NCI-H2196 (cell line): ENCODE data around the gene FRMD8.

Experiments used
- DNase-seq: peaks from one replicate; lab custom pipeline; 2025; ENCODE audit not compliant: unreplicated experiment; lab: John Stamatoyannopoulos, UW

The FRMD8 gene

DNA sequence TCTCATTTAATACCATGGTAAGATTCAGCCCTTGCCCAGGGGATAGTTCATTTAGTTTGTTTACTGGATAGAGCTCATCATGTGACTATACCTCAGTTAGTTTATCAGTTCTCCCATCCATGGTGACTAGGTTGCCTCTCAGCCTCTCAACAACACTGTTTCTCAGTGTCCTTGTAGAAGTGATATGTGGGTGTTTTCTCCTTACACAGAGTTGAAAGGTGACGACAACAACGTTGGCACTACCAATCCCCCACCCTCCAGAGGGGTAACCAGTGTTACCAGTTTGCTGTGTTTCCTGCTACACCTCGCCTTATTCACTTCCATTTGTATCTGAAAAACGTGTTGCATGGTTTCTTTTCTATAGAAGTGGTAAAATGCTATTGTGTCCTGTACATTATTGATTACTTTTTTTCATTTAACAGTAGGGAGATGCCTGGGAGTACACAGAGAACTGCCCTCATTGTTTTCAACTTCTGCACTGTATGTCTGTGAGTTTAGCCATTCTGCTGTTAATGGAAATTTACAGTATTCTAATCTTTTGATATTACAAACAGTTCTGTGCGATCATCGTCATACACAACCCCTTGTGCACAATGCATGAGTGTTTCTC, 47.7 kb downstream of the FRMD8 start:
- no peak for DNase-seq

DNA sequence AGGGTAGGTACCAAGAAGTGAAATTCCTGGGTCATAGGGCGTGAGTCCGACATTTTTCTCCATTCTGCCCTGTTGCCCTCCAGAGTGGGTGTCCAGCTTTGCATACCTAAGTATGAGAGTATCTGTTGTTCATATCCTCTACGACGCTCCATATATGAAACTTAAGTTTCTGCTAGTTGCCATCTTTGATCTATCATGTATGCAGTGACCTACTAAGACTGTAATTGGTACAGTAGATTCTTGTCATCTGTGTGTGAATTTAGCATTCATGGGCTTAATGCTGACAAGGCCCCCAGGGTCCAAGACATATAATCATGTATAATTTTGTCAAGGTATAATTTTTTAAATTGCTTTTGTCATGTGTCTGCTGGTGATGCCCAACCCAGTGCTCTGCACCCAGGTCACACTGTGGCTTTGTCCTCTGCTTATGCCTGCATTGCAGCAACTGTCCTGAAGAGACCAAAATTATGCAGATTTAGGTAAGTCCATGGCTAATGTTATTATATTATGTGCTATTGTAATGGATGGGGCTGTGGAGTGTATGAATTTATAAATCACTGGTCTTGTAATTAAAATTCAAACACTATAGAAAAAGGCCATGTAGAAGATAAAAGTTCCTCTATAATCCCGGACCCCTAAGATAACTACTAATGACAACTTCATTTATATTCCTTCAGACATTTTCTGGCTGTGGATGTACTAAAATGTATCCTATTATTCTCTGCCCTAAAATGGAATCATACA, 48.4 kb downstream of the FRMD8 start:
- no peak for DNase-seq

DNA sequence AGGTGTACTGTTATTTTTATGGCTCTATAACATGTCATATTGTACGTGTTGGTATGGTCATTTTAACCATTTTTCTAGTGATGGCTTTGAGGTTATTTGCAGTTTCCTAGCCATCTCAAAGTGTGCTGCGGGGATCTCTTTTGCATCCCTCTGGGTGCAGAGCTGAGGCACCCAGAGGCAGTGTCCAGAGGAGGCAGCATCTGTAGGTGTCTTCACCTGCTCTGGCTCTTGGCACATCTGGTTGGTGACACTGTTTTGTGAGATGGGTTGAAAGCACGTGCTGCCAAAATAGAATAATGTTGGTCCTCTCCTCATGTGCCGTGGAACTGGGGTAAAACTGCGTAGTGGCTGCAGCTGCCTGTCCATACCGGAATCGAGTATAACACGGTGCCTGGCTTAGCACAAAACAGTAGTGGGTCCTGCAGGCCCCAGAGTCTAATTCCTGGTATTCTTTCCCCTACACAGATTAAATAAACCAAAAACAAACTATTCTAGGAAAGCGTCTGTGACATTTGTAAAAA, 49.0 kb downstream of the FRMD8 start:
- no peak for DNase-seq

DNA sequence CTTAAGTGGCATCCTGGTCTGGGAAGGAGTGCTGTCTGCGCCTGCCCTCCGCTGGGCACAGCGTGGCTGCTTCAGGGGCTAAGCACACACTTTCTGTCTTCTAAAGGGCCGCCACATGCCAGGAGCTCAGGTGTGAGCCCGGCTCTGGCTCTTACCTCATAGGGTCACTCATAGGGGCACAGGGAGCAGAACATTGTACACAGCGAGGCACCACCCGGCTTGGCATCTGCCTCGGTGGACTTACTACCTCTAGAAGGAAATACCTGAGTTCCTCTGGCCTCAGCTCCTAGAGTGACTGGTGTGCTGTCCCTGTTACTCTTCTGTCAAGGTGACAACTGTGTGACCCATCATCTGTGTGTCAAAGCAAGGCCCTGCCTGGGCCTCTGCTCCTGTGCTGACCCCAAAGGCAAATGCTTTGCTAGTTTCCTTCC, 49.6 kb downstream of the FRMD8 start:
- no peak for DNase-seq

DNA sequence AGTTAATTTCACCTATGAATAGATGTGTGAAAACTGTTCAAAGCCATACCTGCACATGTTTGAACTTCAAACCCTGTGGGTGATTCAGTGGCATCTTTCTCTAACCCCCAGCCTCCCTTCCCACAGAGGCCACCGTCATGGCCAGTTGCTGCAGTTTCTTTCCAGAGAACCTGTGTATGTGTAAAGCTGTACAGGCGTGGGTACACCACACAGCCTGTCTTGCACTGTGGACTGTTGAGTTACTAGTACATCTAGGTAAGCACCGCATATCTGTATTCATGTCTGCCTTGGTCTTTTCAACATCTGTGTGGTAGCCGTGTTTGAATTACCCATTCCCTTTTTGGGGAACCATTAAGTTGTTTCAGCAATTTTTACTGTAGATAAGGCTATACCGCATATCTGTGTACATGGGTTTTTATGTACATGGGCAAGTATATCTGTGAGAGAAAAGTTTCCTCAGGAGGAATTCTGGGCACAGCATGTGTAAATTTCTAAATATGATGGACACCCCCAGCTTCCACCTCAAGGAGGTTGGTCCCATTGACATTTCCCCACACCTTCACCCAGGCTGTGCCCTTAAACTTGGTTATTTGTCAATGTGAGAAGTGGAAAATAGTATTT, 50.1 kb downstream of the FRMD8 start:
- no peak for DNase-seq

DNA sequence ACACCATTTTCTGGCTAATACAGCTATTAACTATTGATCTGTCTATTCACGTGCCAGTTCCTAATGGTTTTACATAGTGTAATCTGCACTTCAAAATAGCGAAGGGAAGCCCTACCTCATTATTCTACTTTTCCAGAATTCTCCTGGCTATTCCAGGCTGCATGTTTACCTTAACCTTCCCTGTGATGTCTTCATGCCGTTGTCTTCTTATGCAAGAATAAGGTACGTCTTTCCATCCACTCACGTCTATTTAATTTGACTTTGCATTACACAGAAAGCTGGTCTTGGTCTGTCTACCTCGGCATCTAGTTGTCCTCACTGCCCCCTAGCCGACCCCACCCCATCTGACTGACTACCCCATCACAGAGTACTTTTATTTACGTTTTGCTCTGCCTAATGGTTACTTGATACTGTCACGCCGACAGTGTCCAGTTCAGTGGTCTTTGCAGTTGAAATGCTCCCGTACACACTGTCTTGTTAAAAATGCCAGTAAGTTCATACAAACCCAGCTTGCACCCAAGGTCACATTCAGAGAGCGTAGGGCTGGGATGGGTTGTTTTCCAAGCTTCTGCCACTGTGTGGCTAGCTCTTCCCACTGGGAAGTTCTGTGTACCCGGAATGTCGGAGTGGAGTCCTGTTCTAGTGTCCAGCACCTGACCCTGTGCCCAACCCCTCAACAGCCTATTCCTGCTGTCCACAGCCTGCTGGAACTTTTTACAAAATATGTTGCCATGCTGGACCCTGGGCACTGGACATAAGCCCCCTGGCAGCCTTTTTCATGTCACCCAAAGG, 51.2 kb downstream of the FRMD8 start:
- no peak for DNase-seq

DNA sequence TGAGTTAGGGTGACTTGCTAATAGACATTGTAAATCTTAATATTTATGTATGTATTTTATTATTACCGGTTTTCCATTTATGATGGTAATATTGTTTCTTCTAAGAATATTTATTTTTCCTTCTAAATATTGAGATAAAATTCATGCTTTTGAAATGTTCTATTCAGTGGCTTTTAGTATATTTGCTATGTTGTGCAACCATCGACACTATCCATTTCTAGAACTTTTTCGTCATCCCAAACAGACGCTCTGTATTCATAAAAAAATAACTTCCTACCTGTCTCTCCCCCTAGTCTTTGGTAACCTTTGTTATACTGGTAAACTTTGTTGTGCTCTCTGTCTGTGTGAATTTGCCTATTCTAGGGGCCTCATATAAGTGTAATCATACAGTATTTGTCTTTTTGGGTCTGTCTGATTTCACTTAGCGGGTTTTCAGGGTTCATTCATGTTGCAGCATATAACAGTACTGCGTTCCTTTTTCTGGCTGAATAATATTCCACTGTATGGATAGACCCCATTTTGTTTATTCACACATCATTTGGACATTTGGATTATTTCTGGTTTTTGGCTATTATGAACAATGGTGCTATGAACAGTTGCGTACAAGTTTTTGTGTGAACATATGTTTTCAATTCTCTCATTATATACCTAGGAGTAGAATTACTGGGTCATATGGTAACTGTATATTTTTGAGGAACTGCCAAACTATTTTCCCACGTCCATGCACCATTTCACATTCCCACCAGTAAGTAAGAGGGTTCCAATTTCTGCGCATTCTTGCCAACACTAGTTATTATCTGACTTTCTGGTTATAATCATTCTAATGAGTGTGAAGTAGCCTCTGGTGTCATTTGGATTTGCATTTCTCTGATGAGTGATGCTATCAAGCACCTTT, 52.1 kb downstream of the FRMD8 start:
- no peak for DNase-seq

DNA sequence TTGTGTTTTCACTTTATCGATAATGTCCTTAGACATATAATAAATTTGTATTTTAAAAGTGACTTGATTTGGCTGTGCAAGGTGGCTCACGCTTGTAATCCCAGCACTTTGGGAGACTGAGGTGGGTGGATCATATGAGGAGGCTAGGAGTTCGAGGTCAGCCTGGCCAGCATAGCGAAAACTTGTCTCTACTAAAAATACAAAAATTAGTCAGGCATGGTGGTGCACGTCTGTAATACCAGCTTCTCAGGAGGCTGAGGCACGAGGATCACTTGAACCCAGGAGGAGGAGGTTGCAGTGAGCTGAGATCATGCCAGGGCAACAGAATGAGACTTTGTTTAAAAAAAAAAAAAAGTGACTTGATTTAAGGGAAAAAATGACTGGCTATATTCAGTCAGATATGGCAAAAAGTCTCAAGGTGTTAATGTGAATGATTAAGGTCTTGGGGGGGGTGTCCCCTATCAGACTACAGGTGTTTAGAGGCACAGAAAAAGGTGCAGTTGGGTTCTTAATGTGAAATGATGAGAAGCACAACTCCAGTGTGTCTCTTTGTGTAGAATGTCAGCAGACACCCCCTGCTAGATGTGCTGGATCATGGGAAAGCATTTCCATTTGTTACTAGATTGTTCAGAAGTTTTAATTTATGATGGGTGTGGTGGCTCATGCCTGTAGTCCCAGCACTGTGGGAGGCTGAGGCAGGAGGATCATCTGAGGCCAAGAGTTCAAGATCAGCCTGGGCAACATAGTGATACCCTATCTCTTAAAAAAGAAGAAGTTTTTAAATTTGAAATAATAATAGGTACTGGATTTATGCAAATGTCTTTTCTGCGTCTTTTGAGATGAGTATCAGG, 53.1 kb downstream of the FRMD8 start:
- no peak for DNase-seq

DNA sequence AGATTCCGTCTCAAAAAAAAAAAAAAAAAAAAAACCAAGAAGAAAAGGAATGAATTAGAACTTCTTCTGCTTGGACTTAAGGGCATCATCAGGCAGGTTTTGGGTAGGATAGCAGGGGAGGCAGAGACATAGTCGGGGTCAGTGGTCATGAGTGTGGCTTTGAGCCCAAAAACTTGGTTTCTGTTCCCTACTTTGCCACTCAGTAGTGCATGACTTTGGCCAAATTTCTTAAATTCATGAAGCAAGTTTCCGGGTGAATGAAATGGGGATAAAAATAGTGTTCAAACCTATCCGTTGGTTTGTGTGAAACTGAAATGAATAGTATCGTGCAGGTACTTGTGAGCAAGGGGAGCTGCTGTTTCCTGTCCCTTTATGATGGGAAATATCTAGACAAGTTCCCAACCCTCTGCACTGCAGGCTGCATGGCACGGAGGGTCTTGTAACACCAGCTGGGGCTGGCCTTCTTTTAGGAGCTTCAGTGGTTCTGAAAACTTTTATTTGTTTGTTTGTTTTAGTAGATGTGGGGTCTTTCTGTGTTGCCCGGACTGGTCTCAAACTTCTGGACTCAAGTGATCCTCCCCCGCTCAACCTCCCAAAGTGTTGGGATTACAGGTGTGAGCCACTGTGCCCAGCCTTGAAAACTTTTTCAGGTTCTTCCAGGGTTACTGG, 54.5 kb downstream of the FRMD8 start:
- no peak for DNase-seq

DNA sequence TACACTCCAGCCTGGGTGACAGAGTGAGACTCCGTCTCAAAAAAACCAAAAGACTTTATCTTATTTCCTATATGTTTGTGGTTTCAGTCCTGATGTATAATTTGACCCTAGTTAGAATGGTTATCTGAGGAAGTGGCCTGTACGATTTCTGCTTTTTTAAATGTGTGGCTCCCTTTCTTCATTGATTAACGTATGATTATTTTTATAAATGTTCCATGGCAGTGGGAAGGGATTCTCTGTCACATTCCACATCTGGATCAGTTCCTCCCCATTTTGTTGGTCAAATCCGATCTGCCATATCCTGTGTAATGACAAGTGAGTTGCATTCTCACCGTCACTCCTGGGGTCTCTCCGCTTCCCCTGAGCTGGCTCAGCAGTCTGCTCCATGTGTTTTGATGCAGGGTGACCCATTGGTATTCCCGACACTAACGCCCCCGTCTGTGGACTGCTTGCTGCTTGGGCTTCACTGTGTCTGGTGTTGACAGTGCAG, 56.5 kb downstream of the FRMD8 start:
- DNase-seq: no peak

DNA sequence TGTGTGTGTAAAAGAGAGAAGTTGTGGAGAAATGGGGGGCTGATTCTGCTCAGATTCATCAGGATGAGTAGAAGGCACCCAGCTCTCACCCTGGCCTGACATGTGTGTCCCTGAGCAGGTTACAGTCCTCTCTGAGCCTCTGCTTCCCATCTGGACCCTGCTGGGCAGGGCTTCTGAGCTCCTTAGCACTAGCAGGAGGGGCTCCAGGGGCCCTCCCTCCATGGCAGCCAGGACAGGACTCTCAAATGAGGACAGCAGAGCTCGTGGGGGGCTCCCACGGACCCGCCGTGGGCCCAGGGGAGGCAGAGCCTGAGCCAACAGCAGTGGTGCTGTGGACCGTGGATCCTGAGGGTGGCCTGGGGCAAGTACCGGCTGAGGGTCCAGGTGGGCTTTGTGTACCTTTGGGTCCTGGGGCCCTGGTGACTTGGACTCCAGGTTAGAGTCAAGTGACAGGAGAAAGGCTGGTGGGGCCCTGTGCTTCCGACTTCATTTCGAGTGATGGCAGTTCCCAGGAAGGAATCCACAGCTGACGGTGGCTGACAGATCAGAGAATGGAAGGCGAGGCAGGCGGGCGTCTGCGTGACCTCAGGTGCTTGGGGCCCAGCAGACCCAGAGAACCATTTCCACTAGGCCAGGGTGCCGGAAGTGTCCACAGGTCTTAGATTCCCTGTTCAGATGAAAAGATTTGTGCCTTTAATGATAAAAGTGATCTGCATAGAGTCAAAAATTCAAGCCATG, 58.0 kb downstream of the FRMD8 start:
- no peak for DNase-seq

DNA sequence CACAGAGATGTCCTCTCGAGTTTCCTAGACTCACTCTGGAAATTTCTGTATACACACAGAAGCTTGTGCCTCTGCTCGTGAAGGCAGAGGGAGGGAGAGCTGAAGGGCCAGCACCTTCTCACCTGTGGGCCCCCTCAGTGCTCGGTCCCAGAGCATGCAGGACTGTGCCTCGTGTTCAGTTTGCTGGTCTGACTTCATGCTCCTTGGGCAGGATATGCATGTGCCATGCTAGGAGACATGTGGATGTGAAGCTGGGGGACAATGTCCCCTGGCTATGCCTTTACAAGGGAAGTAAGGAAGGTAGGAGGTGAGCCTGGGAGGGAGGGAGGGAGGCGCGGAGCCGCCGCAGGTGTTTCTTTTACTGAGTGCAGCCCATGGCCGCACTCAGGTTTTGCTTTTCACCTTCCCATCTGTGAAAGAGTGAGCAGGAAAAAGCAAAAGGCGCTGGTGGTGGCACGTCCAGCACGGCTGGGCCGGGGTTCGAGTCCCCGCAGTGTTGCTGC, 58.7 kb downstream of the FRMD8 start:
- no peak for DNase-seq

DNA sequence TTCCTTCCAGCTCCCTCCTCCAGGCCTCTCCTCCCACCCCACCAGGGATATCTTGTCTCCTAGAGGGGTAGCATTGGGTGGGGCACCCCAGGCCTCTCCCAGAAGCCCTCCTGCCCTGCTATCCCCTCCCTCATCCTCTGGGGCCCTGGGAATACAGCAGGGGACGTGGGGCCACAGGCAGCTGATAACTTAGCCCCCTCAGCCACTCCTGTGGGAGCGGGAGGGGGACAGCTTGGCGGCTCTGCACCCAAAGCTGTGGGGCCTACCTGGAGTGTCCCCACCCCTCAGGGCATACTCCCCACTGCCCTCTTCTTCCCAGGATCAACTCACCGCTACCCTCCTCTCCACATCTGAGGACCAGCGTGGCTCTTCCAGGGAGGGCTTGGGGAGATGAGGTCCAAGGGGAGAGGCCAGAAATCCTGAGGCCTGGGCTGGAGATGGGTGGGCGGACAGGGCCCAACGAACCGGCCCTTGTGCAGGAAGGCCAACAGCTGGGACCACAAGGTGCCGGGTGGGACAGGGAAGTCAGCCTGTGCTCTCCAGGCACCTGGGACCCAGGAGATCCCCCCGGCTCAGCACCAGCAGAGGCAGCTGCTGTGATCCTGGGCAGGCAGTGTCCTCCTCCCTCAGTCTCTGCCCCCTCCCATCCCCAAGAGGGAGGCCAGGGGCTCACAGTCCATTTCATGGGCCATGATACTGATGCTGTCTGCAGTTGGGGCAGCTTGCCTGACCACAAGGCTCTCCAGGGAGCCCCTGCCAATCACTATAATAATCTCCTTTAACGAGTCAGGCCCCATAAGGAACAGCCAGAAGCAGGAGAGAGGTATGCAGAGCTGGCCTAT, 59.4 kb downstream of the FRMD8 start:
- no peak for DNase-seq

DNA sequence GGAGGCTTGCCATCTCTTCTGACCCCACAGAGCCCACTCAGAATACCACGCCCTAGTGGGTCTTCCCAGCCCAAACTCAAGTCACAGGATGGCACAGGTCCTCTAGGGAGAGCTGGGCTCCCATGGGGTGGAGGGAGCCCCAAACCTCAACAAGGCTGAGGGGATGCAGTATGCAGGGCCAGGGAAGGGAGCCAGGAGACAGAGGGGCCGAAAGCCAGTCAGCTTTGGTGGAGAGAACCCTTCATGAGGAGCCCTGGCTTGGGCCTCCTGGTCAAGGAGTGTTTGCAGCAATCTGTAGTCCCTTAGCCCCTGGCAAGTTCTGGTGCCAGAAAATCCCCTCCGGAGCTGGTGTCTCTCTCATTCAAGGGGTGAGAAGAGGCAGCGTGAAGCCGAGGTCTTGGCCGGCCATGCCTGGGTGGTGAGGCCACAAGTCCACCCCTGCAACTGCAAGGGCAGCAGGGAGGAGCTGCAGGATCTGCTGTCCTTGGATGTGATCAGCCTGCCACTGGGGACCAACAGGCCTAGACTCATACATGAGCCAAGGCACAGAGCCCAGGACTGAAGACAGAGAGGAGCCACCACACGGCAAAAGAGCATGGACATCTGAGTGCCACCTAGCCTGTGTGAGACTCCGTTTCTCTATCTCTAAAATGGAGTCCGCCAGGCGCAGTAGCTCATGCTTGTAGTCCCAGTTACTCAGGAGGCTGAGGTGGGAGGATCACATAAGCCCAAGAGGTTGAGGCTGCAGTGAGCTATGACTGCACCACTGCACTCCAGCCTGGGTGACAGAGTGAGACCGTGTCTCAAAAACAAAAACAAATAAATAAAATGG, 60.2 kb downstream of the FRMD8 start:
- DNase-seq: no peak

DNA sequence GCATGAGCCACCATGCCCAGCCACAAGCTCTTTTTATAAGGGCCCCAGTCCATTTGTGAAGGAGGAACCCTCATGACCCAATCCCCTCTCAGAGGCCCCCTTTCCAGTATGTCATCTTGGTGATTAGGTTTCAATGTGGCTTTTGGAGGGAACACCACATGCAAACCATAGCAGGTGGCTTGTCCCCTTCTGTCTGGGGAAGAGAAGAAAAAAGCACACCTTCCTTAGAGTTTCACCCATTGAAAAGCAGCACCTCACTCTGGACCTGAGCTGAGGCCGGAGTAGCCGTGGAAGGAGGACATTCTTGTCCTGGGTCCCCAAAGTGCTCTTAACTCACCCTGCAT, 61.6 kb downstream of the FRMD8 start:
- no peak for DNase-seq

DNA sequence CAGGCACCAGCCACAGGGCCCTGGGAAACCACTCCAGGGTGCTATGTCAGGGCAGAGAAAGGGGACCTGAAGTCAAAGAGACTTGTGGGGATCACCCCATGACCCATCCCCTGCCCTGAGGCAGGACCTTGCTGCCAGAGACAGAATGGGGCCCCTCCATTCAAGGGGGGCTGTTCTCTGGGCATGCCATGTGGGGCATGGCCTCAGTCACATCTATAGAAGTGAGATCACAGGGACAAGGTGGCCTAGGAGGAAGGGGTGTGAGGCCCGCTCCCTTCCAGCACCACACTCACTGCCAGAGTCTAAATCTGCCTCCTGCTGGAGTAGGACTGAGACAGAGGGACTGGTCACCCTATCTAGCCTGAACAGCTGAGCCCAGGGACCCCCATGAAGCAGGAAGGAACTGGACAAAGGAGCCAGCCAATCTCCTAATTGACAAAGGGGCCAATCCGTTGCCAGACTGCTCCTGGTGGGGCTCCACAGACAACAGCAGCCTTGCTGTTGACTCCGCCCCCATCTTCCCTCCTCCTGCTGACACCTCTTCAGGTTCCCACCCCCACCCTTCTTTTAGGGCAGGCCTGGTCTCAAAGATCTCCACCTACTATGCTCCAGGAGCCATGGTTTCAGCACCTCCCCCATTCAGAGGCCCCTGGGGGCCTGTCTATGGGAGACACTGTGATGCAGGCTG, 62.1 kb downstream of the FRMD8 start:
- no peak for DNase-seq
